Large intestine (tissue), 12 donors: ENCODE results near the gene CCNL1. TPM values are rescaled to one million over a fixed set of nuclear protein-coding genes. Genes with fewer than 3 reads are reported as not detected.
"Not testable (repeated sequence)": the region's sequence is repeated elsewhere in the genome, so short reads cannot be mapped to it uniquely, and the experiment has no call there.

Source experiments
- DNase-seq, 2 donors: peaks; one replicate each; pipeline versions ENCODE4 v3.0.0 to v3.0.0-alpha.2; 2013
- H3K27ac ChIP-seq: one replicate; pipeline ENCODE4 v1.5.1; 2013; ENCODE audit warnings: low read length
- H3K27me3 ChIP-seq: 2 replicates; pipeline ENCODE4 v1.6.1; 2013; ENCODE audit warnings: low read length; ENCODE audit not compliant: control insufficient read depth, insufficient read depth
- H3K36me3 ChIP-seq: 2 replicates; pipeline ENCODE4 v1.6.1; 2013; ENCODE audit warnings: low read length; ENCODE audit not compliant: control insufficient read depth, insufficient read depth
- H3K4me1 ChIP-seq: one replicate; pipeline ENCODE4 v1.6.1; 2013; ENCODE audit warnings: low read length; ENCODE audit not compliant: control insufficient read depth, insufficient read depth
- H3K4me3 ChIP-seq: one replicate; pipeline ENCODE4 v1.5.1; 2013; ENCODE audit warnings: low read length
- H3K9me3 ChIP-seq: one replicate; pipeline ENCODE4 v1.6.1; 2013; ENCODE audit warnings: mild to moderate bottlenecking, low read depth, low read length, moderate library complexity; ENCODE audit not compliant: control insufficient read depth
- WGBS: methylation state at CpG from one replicate; pipeline ENCODE4 v1.1.5; 2013; ENCODE audit warnings: low lambda C conversion rate; ENCODE audit not compliant: insufficient coverage; 5-methylcytosine and 5-hydroxymethylcytosine counted together
- long read RNA-seq, 11 donors: transcript quantifications; one replicate each; lab custom pipeline, GENCODE V29; 2026
- polyA plus RNA-seq: library from polyadenylated mRNA; unstranded; fragments of 120-200 nt; gene quantifications from one replicate; pipeline ENCODE4 v1.2.1, GENCODE V29; 2013

The CCNL1 gene
- 255 TPM for polyA plus RNA-seq
- long read RNA-seq, donor 1, full-length matches to known transcripts: 13 of 13 reads
- long read RNA-seq, donor 1, partial matches to known transcripts: 0 of 13 reads
- long read RNA-seq, donor 1, other reads (novel, unspliced or antisense): 0 of 13 reads
- long read RNA-seq, donor 2, full-length matches to known transcripts: 27 of 39 reads
- long read RNA-seq, donor 2, partial matches to known transcripts: 12 of 39 reads
- long read RNA-seq, donor 2, other reads (novel, unspliced or antisense): 0 of 39 reads
- long read RNA-seq, donor 3: 0 reads
- long read RNA-seq, donor 4, full-length matches to known transcripts: 6 of 6 reads
- long read RNA-seq, donor 4, partial matches to known transcripts: 0 of 6 reads
- long read RNA-seq, donor 4, other reads (novel, unspliced or antisense): 0 of 6 reads
- long read RNA-seq, donor 5, full-length matches to known transcripts: 10 of 10 reads
- long read RNA-seq, donor 5, partial matches to known transcripts: 0 of 10 reads
- long read RNA-seq, donor 5, other reads (novel, unspliced or antisense): 0 of 10 reads
- long read RNA-seq, donor 6, full-length matches to known transcripts: 27 of 27 reads
- long read RNA-seq, donor 6, partial matches to known transcripts: 0 of 27 reads
- long read RNA-seq, donor 6, other reads (novel, unspliced or antisense): 0 of 27 reads
- long read RNA-seq, donor 7, full-length matches to known transcripts: 14 of 14 reads
- long read RNA-seq, donor 7, partial matches to known transcripts: 0 of 14 reads
- long read RNA-seq, donor 7, other reads (novel, unspliced or antisense): 0 of 14 reads
- long read RNA-seq, donor 8, full-length matches to known transcripts: 47 of 82 reads
- long read RNA-seq, donor 8, partial matches to known transcripts: 35 of 82 reads
- long read RNA-seq, donor 8, other reads (novel, unspliced or antisense): 0 of 82 reads
- long read RNA-seq, donor 9, full-length matches to known transcripts: 37 of 44 reads
- long read RNA-seq, donor 9, partial matches to known transcripts: 7 of 44 reads
- long read RNA-seq, donor 9, other reads (novel, unspliced or antisense): 0 of 44 reads
- long read RNA-seq, donor 10, full-length matches to known transcripts: 34 of 39 reads
- long read RNA-seq, donor 10, partial matches to known transcripts: 5 of 39 reads
- long read RNA-seq, donor 10, other reads (novel, unspliced or antisense): 0 of 39 reads
- long read RNA-seq, donor 11, full-length matches to known transcripts: 25 of 25 reads
- long read RNA-seq, donor 11, partial matches to known transcripts: 0 of 25 reads
- long read RNA-seq, donor 11, other reads (novel, unspliced or antisense): 0 of 25 reads

DNA sequence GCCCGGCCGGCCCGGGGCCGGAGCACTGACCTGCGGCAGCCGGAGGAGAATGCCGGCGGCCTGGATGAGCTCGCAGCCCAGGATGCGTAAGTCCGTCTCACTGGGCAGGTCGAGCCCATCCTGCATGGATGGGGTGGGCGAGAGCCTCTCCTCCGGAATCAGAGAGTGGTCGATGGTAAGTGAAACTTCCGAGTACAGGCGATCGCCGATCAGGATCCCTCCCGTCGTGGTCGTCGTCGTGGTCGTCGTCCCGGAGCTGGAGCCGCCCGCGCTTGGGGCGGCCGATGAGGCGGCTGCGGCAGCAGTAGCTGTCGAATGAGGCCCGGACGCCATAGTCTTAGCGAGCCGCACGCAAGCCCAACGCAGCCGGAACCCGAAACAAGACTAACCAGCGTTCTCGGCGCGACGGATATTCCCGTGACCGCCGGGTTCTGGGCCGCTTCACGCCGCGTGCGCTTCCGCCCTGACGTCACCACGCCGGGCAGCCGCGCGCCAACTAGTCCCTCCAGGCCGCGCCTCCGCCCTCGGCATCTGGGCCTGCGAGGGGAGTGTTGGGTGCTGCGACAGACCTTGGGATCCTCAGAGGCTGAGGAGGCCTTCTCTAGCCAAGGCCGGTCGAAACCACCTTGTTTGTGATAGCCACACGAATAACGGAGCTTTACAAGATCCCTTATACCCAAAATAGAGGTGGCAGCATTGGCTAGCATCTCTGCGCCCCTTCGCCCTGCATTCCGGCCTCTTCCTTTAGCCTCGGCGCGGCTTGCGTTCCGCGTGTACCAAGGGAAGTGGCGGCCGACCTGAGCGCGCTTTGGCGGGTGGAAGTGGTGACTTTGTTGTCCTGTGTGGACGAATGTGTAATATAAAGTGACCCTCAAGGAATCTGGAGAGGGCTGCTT is at the start of gene CCNL1:
CCNL1 (minus strand) TSS at position 386 of the 896 bp plus-strand sequence; CDS start at position 333, 53 bp downstream.
- peak within 1 kb of the TSS; percentile 100 for H3K27ac ChIP-seq
- WGBS: no CpG with 5 or more reads among the region's 88 CpGs
- no peaks in the 10 kb centered on the region for H3K27me3 ChIP-seq
- peaks cover 16% of the 10 kb centered on the region for H3K4me1 ChIP-seq
- DNase-seq: peak; percentile 98
- peaks cover 24% of the 10 kb centered on the region for H3K36me3 ChIP-seq
- H3K9me3 ChIP-seq: no peaks in the 10 kb centered on the region
- peak within 1 kb of the TSS; percentile 81 for H3K4me3 ChIP-seq

DNA sequence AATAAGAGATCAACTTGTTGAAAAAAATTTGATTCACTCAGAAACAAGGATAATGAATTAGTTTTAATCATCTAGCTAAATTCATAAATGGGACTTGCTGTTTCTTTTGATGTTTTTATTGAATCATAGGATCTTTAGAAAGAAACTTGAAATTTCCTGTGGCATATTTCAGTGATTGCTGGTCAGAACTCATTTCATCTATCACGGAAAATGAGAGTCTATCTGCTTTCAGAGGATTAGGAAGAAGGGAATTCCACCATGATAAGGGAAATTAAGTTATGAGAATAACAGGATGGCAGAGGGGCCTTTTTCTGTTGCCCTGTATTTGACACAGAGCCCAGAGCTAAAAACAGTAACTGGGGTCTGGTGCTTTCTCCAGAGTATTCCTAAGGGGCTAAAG is 44.9 kb upstream of the CCNL1 start:
- WGBS: 100% methylated on average over 1 of the region's 1 CpG
- H3K9me3 ChIP-seq: no peaks in the 10 kb centered on the region
- no peaks in the 10 kb centered on the region for H3K27me3 ChIP-seq
- H3K4me3 ChIP-seq: no peak overlapping the region
- H3K4me1 ChIP-seq: no peaks in the 10 kb centered on the region
- no peaks in the 10 kb centered on the region for H3K36me3 ChIP-seq
- DNase-seq: no peak
- no peak overlapping the region for H3K27ac ChIP-seq

DNA sequence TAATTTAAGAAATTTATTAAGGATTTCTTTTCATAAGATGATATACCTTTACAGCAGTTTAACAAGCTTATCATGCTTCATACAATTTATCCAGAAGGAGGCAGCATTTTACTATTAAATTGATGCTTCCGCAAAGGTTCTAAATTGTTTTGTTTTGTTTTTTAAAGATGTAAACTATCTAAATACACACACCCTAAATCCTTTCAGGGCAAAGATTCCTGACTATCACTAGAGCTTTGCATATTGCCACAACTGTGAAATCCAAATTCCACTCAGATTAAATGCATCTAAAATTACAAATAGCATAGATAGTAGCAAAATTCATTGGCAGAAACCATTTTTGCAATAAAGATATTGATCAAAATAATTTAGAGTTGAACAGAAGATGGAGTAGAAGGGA is 44.5 kb upstream of the CCNL1 start:
- DNase-seq: no peak

DNA sequence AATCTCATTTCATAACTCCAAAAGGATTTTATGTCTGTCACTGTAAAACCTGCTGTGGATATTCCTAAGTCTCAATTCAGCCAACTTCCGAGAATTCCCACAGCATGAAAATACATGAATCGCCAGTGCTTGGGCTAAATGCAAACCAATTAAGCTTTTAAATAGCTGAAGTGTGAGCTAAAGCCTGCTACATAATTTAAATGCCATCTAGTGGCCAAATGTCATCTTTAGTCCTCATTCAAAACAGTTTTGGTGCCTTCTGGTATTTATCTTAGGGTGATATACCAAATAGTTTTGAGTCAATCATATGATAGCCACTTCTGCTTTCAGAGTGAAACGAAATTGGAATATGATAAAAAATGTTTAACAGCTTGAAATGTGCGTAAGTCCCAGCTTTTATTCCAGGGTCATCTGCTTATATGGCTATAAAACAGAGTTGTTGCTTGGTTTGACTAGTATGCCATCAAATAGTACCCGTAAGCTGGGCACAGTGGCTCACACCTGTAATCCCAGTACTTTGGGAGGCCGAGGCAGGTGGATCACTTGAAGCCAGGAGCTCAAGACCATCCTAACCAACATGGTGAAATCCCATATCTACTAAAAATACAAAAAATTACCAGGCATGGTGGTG is 41.8 kb upstream of the CCNL1 start:
- WGBS: 60% methylated on average over 2 of the region's 6 CpGs
- H3K9me3 ChIP-seq: no peaks in the 10 kb centered on the region
- no peak overlapping the region for H3K4me3 ChIP-seq
- H3K4me1 ChIP-seq: no peaks in the 10 kb centered on the region
- no peaks in the 10 kb centered on the region for H3K36me3 ChIP-seq
- no peaks in the 10 kb centered on the region for H3K27me3 ChIP-seq
- peak; percentile 9 to 21 for DNase-seq
- H3K27ac ChIP-seq: no peak overlapping the region

More for the DNA sequence above, 44.5 kb upstream of the CCNL1 start:
- no peaks in the 10 kb centered on the region for H3K36me3 ChIP-seq
- no peaks in the 10 kb centered on the region for H3K9me3 ChIP-seq
- no peak overlapping the region for H3K4me3 ChIP-seq
- H3K27me3 ChIP-seq: no peaks in the 10 kb centered on the region
- no CpG with 5 or more reads among the region's 1 CpG for WGBS
- no peaks in the 10 kb centered on the region for H3K4me1 ChIP-seq
- H3K27ac ChIP-seq: no peak overlapping the region

DNA sequence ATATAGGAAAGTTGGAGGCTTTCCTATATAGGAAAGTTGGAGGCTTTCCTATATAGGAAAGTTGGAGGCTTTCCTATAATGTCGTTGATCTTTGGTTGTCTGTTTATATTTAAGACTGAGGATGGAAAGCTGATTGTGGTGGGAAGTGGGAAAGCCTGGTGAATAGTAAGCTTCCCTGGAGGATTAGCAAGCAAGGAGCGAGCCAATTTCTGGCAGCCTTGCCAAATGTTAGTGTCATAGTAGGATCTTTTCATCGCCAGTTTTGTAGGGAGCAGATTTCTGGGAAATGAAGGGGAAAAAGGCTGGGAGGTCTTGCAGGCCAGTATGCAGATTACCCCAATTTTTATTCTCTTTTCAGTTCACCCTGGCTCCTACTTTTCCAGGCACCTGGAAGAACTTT is 39.9 kb upstream of the CCNL1 start:
- H3K27ac ChIP-seq: no peak overlapping the region

DNA sequence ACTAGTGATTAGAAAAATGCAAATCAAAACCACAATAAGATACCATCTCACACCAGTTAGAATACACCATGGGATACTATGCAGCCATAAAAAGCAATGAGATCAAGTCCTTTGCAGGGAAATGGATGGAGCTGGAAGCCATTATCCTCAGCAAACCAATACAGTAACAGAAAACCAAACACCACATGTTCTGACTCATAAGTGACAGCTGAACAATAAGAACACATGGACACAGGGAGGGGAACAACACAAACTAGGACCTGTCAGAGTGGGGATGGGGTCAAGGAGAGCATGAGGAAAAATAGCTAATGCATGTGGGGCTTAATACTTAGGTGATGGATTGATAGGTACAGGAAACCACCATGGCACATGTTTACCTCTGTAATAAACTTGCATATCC is 36.0 kb upstream of the CCNL1 start:
- Histone ChIP-seq H3K27ac (no peak overlapping the region), H3K4me3 (no peak overlapping the region)
- no peak for DNase-seq

More for the DNA sequence above, 39.9 kb upstream of the CCNL1 start:
- Histone ChIP-seq H3K9me3 (peaks cover 10% of the 10 kb centered on the region), H3K36me3 (no peaks in the 10 kb centered on the region), H3K4me1 (no peaks in the 10 kb centered on the region), H3K4me3 (no peak overlapping the region), H3K27me3 (no peaks in the 10 kb centered on the region)
- DNase-seq: no peak
- no CpG with 5 or more reads among the region's 3 CpGs for WGBS

DNA sequence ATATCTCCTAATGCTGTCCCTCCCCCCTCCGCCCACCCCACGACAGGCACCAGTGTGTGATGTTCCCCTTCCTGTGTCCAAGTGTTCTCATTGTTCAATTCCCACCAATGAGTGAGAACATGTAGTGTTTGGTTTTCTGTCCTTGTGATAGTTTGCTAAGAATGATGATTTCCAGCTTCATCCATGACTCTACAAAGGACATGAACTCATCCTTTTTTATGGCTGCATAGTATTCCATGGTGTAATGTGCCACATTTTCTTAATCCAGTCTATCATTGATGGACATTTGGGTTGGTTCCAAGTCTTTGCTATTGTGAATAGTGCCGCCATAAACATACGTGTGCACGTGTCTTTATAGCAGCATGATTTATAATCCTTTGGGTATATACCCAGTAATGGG is 31.2 kb upstream of the CCNL1 start:
- H3K9me3 ChIP-seq: peaks cover 39% of the 10 kb centered on the region
- not testable (repeated sequence) for H3K36me3 ChIP-seq, H3K4me3 ChIP-seq, DNase-seq, H3K27ac ChIP-seq, H3K4me1 ChIP-seq, H3K27me3 ChIP-seq
- WGBS: no CpG with 5 or more reads among the region's 5 CpGs

More for the DNA sequence above, 36.0 kb upstream of the CCNL1 start:
- H3K27me3 ChIP-seq: no peaks in the 10 kb centered on the region
- no peaks in the 10 kb centered on the region for H3K36me3 ChIP-seq
- no peaks in the 10 kb centered on the region for H3K4me1 ChIP-seq
- H3K9me3 ChIP-seq: peaks cover 14% of the 10 kb centered on the region

DNA sequence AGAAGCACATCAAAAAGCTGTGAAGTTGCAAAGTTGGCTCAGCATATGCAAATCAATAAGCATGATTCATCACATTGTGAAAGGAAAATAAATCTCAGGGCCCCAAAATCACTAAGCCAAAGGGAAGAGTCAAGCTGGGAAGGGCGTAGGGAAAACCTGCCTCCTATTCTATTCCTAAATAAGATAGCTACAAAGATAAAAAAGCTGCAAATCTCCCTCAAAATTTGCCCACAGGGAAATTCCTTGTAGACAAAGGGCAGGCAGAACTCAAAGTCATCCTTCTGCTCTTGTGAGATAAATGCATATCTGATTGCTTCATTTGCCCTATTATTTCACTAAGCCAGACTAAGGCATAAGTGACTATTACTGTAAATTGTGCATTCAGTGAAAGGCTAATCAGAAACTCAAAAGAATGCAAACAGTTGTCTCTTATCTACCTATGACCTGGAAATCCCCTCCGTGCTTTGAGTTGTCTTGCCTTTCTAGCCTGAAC is 30.5 kb upstream of the CCNL1 start:
- DNase-seq: no peak
- peaks cover 3% of the 10 kb centered on the region for H3K36me3 ChIP-seq
- H3K4me1 ChIP-seq: no peaks in the 10 kb centered on the region
- peaks cover 37% of the 10 kb centered on the region for H3K9me3 ChIP-seq
- H3K4me3 ChIP-seq: no peak overlapping the region
- H3K27me3 ChIP-seq: no peaks in the 10 kb centered on the region
- no peak overlapping the region for H3K27ac ChIP-seq
- WGBS: no CpG with 5 or more reads among the region's 2 CpGs

DNA sequence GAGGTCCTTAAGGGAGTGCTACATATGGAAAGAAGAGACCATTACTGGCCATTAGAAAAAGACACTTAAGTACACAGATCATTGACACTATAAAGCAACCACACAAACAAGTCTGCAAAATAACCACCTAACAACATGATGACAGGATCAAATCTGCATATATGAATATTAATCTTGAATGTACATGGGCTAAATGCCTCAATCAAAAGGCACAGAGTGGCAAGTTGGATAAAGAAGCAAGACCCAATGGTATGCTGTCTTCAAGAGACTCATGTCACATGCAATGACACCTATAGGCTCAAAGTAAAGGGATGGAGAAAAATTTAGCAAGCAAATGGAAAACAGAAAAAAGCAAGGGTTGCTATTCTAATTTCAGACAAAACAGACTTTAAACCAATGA is 28.4 kb upstream of the CCNL1 start:
- no peak overlapping the region for H3K4me3 ChIP-seq
- no peak overlapping the region for H3K27ac ChIP-seq
- no peaks in the 10 kb centered on the region for H3K27me3 ChIP-seq
- H3K4me1 ChIP-seq: no peaks in the 10 kb centered on the region
- peaks cover 28% of the 10 kb centered on the region for H3K9me3 ChIP-seq
- peaks cover 5% of the 10 kb centered on the region for H3K36me3 ChIP-seq
- no peak for DNase-seq
